Activated naive CD8-positive, alpha-beta T cell treated with anti-CD3 and anti-CD28 coated beads, Interleukin-2, amount 50 U/mL, for 24 hours (primary cell): ENCODE results near the gene ZSCAN30.
A peak's percentile ranks its signal among the peaks of the same experiment; 100 is the strongest.
"Not testable (repeated sequence)": the region's sequence is repeated elsewhere in the genome, so short reads cannot be mapped to it uniquely, and the experiment has no call there.

Source experiments
- ATAC-seq: fragments of 150-1000 bp; cut with Tn5 transposase; one replicate; pipeline ENCODE4 v1.10.0; 2021
- DNase-seq: peaks from one replicate; pipeline ENCODE4 v3.0.0; 2021
- H3K27ac Mint-ChIP-seq: one replicate; pipeline ENCODE4 v1.8.0; 2021; ENCODE audit warnings: mild to moderate bottlenecking, mixed read lengths
- H3K27me3 Mint-ChIP-seq: one replicate; pipeline ENCODE4 v1.8.0; 2021; ENCODE audit warnings: mixed read lengths
- H3K36me3 Mint-ChIP-seq: one replicate; pipeline ENCODE4 v1.8.0; 2021; ENCODE audit warnings: low read depth, mixed read lengths
- H3K4me1 Mint-ChIP-seq: one replicate; pipeline ENCODE4 v1.8.0; 2021; ENCODE audit warnings: mixed read lengths
- H3K4me3 Mint-ChIP-seq: one replicate; pipeline ENCODE4 v1.8.0; 2021; ENCODE audit warnings: mild to moderate bottlenecking, moderate library complexity, mixed read lengths
- H3K9me3 Mint-ChIP-seq: one replicate; pipeline ENCODE4 v1.8.0; 2021; ENCODE audit warnings: mixed read lengths

The ZSCAN30 gene

DNA sequence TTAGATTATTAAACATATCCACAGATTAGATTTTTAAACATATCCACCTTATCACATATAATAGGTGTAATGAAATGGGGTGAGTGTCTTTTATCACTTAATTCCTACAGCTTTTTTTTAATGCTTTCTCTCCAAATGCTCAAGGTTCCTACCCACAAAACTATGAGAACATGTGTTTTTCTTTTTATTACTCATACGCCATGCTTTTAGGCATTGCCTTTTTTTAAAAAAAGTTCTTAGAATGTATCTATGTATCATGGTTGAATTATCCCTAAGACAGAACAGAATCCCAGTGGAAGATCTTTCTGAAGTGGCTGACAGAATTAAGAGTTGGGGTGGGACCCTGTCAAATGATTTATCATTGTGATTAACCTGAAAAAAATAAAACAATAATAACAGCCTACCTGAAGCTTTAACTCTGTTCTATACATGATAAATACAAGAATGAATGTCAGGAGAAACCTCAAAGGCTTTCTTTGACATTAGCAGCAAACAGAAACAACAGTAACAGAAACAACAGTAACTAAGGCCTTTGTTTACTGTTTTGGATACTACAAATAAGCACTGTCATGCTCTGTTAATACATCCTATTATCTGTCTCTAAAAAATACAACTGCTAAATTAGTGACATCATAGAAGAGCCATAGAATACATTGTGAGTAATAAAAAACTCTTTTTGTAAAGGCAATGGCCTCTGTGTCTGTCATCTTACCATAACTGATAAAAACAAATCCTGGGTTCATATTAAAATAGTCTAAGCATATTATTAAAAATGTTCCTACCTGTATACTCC, 53.3 kb downstream of the ZSCAN30 start:
- Mint-ChIP-seq H3K4me3 (no peak overlapping the region), H3K36me3 (peaks cover 2% of the 10 kb centered on the region), H3K9me3 (no peaks in the 10 kb centered on the region), H3K4me1 (peaks cover 8% of the 10 kb centered on the region), H3K27ac (no peak overlapping the region), H3K27me3 (no peaks in the 10 kb centered on the region)
- no peak for ATAC-seq
- no peak for DNase-seq

DNA sequence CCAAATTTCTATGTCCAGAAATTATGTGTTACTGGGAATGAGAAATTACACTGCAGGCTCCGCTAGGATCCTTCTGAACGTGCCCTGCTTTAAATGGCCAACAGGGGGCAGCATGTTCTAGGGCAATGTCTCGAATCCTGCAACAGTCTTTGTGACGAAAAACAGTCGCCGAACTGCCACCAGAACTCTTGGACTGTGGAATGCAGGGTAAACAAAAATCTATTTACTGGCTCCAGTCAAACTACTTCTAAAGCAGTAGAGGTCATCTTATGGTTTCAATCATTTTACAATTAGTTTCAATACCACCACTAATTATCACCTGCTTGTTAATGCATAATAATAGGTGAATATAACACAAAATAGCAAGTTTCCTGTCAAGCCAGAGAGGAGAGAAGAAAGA, 59.0 kb downstream of the ZSCAN30 start:
- DNase-seq = peak; percentile 76
- Mint-ChIP-seq H3K4me1 (peaks cover 3% of the 10 kb centered on the region), H3K9me3 (no peaks in the 10 kb centered on the region), H3K27ac (no peak overlapping the region), H3K27me3 (no peaks in the 10 kb centered on the region), H3K4me3 (peak overlapping the region; percentile 46), H3K36me3 (no peaks in the 10 kb centered on the region)
- peak; percentile 85 for ATAC-seq

DNA sequence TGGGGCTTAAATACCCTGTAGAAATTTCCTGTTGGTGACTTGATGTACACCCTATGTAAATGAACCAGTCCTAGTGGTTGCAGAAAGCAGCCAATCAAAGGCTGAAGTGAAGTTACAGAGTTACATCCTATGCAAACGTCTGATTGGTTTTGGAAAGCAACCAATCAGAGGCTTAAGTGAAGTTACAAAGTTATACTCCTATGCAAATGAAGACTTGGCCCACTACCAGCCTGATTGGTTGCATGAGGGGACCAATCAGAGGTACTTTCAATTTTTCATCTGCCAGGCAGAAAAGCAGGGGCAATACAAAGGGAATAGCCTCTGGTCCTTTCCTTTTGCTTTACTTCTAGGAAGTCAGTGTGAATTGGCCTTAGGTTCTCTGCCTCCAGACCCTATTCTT, 62.8 kb downstream of the ZSCAN30 start:
- Mint-ChIP-seq H3K4me3 (no peak overlapping the region), H3K9me3 (no peaks in the 10 kb centered on the region), H3K27ac (no peak overlapping the region), H3K4me1 (peaks cover 3% of the 10 kb centered on the region), H3K36me3 (no peaks in the 10 kb centered on the region), H3K27me3 (no peaks in the 10 kb centered on the region)
- ATAC-seq = no peak
- DNase-seq = no peak

GRCh38 chr18:35223797-35224196, 66.2 kb downstream of the ZSCAN30 start:
- H3K4me1 Mint-ChIP-seq = no peaks in the 10 kb centered on the region
- H3K27me3 Mint-ChIP-seq = no peaks in the 10 kb centered on the region
- H3K9me3 Mint-ChIP-seq = no peaks in the 10 kb centered on the region
- ATAC-seq = no peak
- H3K36me3 Mint-ChIP-seq = no peaks in the 10 kb centered on the region
- no peak for DNase-seq
- H3K27ac Mint-ChIP-seq = no peak overlapping the region
- H3K4me3 Mint-ChIP-seq = no peak overlapping the region

- no peak for ATAC-seq
These were observed 69.6 kb downstream of the ZSCAN30 start for GRCh38 chr18:35220424-35220823.

DNA sequence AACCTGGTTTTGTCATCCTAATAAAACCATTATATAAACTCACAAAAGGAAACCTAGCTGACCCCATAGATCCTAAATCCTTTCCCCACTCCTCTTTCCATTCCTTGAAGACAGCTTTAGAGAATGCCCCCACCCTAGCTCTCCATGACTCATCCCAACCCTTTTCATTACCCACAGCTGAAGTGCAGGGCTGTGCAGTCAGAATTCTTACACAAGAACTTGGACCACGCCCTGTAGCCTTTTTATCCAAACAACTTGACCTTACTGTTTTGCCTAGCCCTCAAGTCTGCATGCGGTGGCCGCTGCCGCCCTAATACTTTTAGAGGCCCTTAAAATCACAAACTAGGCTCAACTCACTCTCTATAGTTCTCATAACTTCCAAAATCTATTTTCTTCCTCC, 70.7 kb downstream of the ZSCAN30 start:
- not testable (repeated sequence) for H3K4me1 Mint-ChIP-seq, DNase-seq, H3K36me3 Mint-ChIP-seq, H3K27me3 Mint-ChIP-seq, H3K4me3 Mint-ChIP-seq, ATAC-seq, H3K27ac Mint-ChIP-seq, H3K9me3 Mint-ChIP-seq

More at GRCh38 chr18:35220424-35220823, 69.6 kb downstream of the ZSCAN30 start:
- Mint-ChIP-seq H3K27ac (no peak overlapping the region), H3K9me3 (no peaks in the 10 kb centered on the region), H3K4me3 (no peak overlapping the region), H3K4me1 (no peaks in the 10 kb centered on the region), H3K27me3 (no peaks in the 10 kb centered on the region), H3K36me3 (no peaks in the 10 kb centered on the region)
- DNase-seq = no peak

DNA sequence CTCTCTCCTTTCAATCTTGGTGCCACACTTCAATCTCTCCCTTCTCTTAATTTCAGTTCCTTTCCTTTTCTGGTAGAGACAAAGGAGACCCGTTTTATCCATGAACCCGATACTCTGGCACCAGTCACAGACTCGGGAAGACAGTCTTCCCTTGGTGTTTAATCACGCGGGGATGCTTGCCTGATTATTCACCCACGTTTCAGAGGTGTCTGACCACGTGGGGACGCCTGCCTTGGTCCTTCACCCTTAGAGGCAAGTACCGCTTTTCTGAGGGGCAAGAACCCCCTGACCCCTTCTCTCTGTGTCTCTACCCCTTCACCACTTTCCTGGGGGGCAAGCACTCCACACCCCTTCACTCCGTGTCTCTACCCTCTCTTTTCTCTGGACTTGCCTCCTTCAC, 73.4 kb downstream of the ZSCAN30 start:
- not testable (repeated sequence) for ATAC-seq, H3K9me3 Mint-ChIP-seq, DNase-seq

DNA sequence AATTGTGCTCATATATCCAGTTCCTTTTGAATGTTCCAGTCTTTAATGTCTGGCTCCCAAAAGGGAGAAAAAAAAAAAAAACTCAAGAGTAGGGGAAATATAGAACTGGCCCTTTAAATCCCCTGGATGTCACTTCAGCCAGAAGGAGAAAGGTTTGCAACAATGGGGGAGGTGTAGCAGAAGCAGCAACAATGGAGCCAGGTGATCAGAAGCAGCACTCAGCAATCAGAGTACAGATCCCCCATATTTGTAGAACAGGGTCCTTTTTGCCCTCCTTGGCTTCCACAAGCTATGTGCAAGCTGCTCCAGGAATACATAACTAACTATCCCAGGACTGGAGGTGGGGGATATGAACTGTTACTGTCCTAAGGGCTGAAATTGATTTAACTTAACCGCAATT, 75.0 kb downstream of the ZSCAN30 start:
- Mint-ChIP-seq H3K9me3 (no peaks in the 10 kb centered on the region), H3K36me3 (no peaks in the 10 kb centered on the region), H3K27me3 (no peaks in the 10 kb centered on the region), H3K27ac (no peak overlapping the region), H3K4me3 (no peak overlapping the region), H3K4me1 (no peaks in the 10 kb centered on the region)
- no peak for DNase-seq
- no peak for ATAC-seq

More for the DNA sequence above, 73.4 kb downstream of the ZSCAN30 start:
- H3K4me3 Mint-ChIP-seq, H3K27me3 Mint-ChIP-seq, H3K36me3 Mint-ChIP-seq, H3K27ac Mint-ChIP-seq, H3K4me1 Mint-ChIP-seq: not testable (repeated sequence)

DNA sequence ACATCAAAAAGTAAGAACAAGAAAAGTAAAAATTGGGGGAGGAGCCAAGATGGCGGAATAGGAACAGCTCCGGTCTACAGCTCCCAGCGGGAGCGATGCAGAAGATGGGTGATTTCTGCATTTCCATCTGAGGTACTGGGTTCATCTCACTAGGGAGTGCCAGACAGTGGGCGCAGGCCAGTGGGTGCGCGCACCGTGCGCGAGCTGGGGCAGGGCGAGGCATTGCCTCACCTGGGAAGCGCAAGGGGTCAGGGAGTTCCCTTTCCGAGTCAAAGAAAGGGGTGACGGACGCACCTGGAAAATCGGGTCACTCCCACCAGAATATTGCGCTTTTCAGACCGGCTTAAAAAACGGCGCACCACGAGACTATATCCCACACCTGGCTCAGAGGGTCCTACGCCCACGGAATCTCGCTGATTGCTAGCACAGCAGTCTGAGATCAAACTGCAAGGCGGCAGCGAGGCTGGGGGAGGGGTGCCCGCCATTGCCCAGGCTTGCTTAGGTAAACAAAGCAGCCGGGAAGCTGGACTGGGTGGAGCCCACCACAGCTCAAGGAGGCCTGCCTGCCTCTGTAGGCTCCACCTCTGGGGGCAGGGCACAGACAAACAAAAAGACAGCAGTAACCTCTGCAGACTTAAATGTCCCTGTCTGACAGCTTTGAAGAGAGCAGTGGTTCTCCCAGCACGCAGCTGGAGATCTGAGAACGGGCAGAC, 84.1 kb downstream of the ZSCAN30 start:
- H3K9me3 Mint-ChIP-seq = peaks cover 10% of the 10 kb centered on the region
- not testable (repeated sequence) for H3K27me3 Mint-ChIP-seq, H3K36me3 Mint-ChIP-seq, H3K4me1 Mint-ChIP-seq, ATAC-seq, DNase-seq, H3K27ac Mint-ChIP-seq, H3K4me3 Mint-ChIP-seq

- no peaks in the 10 kb centered on the region for H3K4me1 Mint-ChIP-seq
- H3K4me3 Mint-ChIP-seq = no peak overlapping the region
- H3K9me3 Mint-ChIP-seq = peaks cover 10% of the 10 kb centered on the region
- ATAC-seq (no peak), DNase-seq (no peak)
- H3K27me3 Mint-ChIP-seq = peaks cover 7% of the 10 kb centered on the region
- H3K27ac Mint-ChIP-seq = no peak overlapping the region
- peaks cover 2% of the 10 kb centered on the region for H3K36me3 Mint-ChIP-seq
These were observed 84.8 kb downstream of the ZSCAN30 start for GRCh38 chr18:35205199-35205712.

GRCh38 chr18:35203067-35203466, 87.0 kb downstream of the ZSCAN30 start:
- H3K4me1 Mint-ChIP-seq = no peaks in the 10 kb centered on the region
- H3K27me3 Mint-ChIP-seq = peaks cover 7% of the 10 kb centered on the region
- peaks cover 2% of the 10 kb centered on the region for H3K36me3 Mint-ChIP-seq
- no peak overlapping the region for H3K27ac Mint-ChIP-seq
- ATAC-seq (no peak), DNase-seq (no peak)
- H3K9me3 Mint-ChIP-seq = peaks cover 10% of the 10 kb centered on the region
- no peak overlapping the region for H3K4me3 Mint-ChIP-seq

GRCh38 chr18:35201256-35201931, 88.6 kb downstream of the ZSCAN30 start:
- no peak overlapping the region for H3K27ac Mint-ChIP-seq
- no peak for ATAC-seq
- peaks cover 7% of the 10 kb centered on the region for H3K27me3 Mint-ChIP-seq
- H3K9me3 Mint-ChIP-seq = peaks cover 10% of the 10 kb centered on the region
- no peak for DNase-seq
- peaks cover 2% of the 10 kb centered on the region for H3K36me3 Mint-ChIP-seq
- H3K4me3 Mint-ChIP-seq = no peak overlapping the region
- H3K4me1 Mint-ChIP-seq = no peaks in the 10 kb centered on the region
